Measurements from ENCODE around the gene SELENOT. TPM values are rescaled to one million over a fixed set of nuclear protein-coding genes. Genes with fewer than 3 reads are reported as not detected.
A peak's percentile ranks its signal among the peaks of the same experiment; 100 is the strongest.

Gene SELENOT
- 118 TPM for total RNA-seq
- long read RNA-seq, transcript SELENOT-202 (6 exons, 3,469 nt) = major isoform, 181 of 192 reads
- long read RNA-seq, partial matches to known transcripts = 2 of 192 reads
- long read RNA-seq, other reads (novel, unspliced or antisense) = 5 of 192 reads

- Histone ChIP-seq H3K9me3 (no peaks in the 10 kb centered on the region), H3K27ac (peak within 1 kb of the TSS; percentile 97), H3K4me1 (peaks cover 46% of the 10 kb centered on the region), H3K36me3 (no peaks in the 10 kb centered on the region), H3K27me3 (no peaks in the 10 kb centered on the region), H3K4me3 (peak within 1 kb of the TSS; percentile 83)
- intact Hi-C loops (cut with DNase I) = no loop called here
- TF ChIP-seq CTCF (IDR thresholded peaks at IDR 0.05) = peak; percentile 19
- DNase-seq = peak; percentile 97
- ATAC-seq = peak; percentile 96
Observed at GRCh38 chr3:150603153-150603979, at the start of gene SELENOT. Gene SELENOT (plus strand): TSS chr3:150603321. CDS start chr3:150603363, 42 bp downstream.

- intact Hi-C loops (cut with DNase I) = no loop called here
- Histone ChIP-seq H3K4me1 (no peaks in the 10 kb centered on the region), H3K27me3 (no peaks in the 10 kb centered on the region), H3K36me3 (peaks cover 47% of the 10 kb centered on the region), H3K27ac (no peak overlapping the region), H3K4me3 (no peak overlapping the region), H3K9me3 (no peaks in the 10 kb centered on the region)
- no peak for TF ChIP-seq CTCF (IDR thresholded peaks at IDR 0.05)
- DNase-seq (no peak), ATAC-seq (no peak)
Observed at GRCh38 chr3:150555859-150556436, 47.2 kb upstream of the SELENOT start.

GRCh38 chr3:150556792-150557191 is 46.3 kb upstream of the SELENOT start:
- Histone ChIP-seq H3K9me3 (no peaks in the 10 kb centered on the region), H3K27me3 (no peaks in the 10 kb centered on the region), H3K36me3 (peaks cover 47% of the 10 kb centered on the region), H3K27ac (no peak overlapping the region), H3K4me3 (no peak overlapping the region), H3K4me1 (no peaks in the 10 kb centered on the region)
- ATAC-seq (no peak), DNase-seq (no peak)
- intact Hi-C loops (cut with DNase I) = no loop called here
- no peak for TF ChIP-seq CTCF (IDR thresholded peaks at IDR 0.05)

GRCh38 chr3:150557725-150558124 is 45.4 kb upstream of the SELENOT start:
- Histone ChIP-seq H3K27ac (no peak overlapping the region), H3K27me3 (no peaks in the 10 kb centered on the region), H3K9me3 (no peaks in the 10 kb centered on the region), H3K36me3 (peaks cover 44% of the 10 kb centered on the region), H3K4me1 (no peaks in the 10 kb centered on the region), H3K4me3 (no peak overlapping the region)
- DNase-seq (no peak), ATAC-seq (no peak)
- TF ChIP-seq CTCF (IDR thresholded peaks at IDR 0.05) = no peak
- intact Hi-C loops (cut with DNase I) = no loop called here

- ATAC-seq (no peak), DNase-seq (no peak)
- no peak overlapping the region for H3K27ac ChIP-seq
- no peak overlapping the region for H3K4me3 ChIP-seq
- no peak for TF ChIP-seq CTCF (IDR thresholded peaks at IDR 0.05)
- no peaks in the 10 kb centered on the region for H3K4me1 ChIP-seq
- H3K9me3 ChIP-seq = no peaks in the 10 kb centered on the region
- peaks cover 74% of the 10 kb centered on the region for H3K36me3 ChIP-seq
- H3K27me3 ChIP-seq = no peaks in the 10 kb centered on the region
- intact Hi-C loops (cut with DNase I) = no loop called here
Observed at GRCh38 chr3:150564243-150564642, 38.9 kb upstream of the SELENOT start.
